GM18519 (cell line): ENCODE results near the gene PASK.

Experiments
- ATAC-seq: cut with Tn5 transposase; IDR thresholded peaks from one replicate; pipeline ENCODE4 v1.9.1; 2021; ENCODE audit warnings: mild to moderate bottlenecking, moderate library complexity; ENCODE audit not compliant: unreplicated experiment, low FRiP score

The PASK gene

GRCh38 chr2:241130316-241130715 is 19.0 kb downstream of the PASK start:
- no peak for ATAC-seq

GRCh38 chr2:241129086-241129871 is 20.0 kb downstream of the PASK start:
- no peak for ATAC-seq

DNA sequence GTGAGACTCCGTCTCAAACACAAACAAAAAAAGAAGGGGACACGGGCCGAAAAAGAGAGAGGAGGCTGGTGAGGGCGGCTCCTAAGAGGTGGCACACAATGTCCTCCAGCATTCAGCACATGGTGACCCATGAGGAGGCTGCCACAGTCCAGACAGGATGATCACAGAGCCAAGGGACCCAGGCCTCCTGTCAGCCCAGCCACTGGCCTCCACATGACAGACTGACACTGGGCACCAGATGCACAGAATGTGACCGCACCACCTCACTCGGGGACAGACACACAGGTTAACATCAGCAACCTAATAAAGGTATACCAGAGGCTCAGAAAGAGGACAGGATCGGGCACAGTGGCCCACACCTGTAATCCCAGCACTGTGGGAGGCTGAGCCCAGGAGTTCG is 21.0 kb downstream of the PASK start:
- no peak for ATAC-seq

- no peak for ATAC-seq
Measured at GRCh38 chr2:241126771-241127202, 22.5 kb downstream of the PASK start.

GRCh38 chr2:241126201-241126611 is 23.1 kb downstream of the PASK start:
- ATAC-seq = no peak

- ATAC-seq = no peak
Measured at GRCh38 chr2:241125626-241126025, 23.6 kb downstream of the PASK start.

DNA sequence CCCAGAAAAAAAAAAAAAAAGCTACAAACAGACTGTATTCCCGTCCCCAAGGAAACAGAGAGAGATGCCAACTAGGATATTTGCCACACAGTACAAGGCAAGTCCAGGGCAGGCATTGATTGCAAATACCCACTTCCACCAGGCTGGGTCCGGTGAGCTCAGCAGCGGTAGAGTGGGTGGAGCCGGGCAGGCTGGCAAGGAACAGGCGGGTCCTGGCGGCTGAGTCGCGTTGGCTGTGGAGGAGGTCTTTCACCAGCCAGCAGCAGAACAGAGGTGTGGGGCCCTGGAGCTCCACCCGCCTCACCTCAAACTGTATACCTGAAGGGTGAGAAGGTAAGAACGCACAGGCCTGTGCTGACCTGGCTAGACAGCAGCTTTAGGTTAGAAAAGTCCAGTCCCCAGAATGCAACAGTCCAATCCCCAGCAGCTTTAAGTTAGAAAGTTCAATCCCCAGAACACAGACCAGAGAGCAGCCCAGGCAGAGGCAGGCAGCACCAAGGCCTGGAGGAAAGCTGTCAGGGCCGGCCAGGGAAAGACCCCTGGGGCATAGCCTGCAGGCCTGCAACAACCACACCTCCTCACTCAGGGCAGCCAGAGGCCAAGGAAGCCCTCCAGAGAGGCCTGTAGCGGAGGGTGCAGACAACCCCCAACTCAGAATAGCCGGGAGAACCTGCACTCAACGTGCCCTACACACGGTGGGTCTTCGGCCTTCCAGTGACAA is 25.3 kb downstream of the PASK start:
- no peak for ATAC-seq

DNA sequence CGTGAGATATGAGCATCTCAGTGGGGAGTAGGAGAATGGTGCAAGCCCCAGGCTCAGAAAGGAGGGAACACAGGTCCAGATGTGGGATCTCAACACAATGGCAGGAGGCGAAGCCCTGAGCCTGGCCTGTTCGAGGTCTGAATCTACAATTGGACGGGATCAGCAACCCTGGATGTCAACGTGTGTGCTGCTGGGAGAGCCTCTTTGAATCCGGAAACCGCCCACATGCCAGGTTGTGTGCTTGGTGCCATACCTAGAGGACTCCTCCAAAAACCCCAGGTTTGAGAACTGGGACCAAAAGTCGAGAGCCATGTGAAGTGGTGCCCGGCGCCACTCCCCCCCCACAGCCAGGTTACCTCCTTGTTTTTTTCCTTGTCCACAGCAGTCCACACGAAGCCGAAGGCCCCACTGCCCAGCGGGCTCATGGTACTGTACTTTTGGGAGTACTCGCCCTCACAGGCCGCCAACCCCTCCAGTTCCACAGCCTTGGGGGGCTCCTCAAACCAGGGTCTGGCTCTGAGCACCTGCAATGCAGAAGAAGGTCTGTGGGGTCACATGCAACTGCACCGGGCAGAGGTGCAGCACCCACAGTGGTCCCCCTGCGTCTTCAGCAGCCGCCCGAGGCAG is 26.8 kb downstream of the PASK start:
- ATAC-seq = no peak

GRCh38 chr2:241121008-241121407 is 28.3 kb downstream of the PASK start:
- ATAC-seq = no peak

DNA sequence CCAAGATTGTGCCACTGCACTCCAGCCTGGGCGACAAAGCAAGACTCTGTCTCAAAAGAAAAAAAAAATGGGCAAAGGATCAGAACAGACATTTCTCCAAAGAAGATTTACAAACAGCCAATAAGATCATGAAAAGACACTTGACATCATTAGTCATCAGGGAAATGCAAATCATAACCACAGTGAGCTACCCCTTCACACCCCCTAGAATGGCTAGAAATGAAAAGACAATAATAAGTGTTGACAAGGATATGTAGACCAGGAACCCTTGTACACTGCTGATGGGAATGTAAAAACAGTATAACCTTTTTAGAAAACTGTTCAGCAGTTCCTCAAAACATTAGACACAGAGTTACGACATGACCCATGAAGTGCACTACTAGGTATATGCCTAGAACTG is 28.8 kb downstream of the PASK start:
- ATAC-seq = no peak

DNA sequence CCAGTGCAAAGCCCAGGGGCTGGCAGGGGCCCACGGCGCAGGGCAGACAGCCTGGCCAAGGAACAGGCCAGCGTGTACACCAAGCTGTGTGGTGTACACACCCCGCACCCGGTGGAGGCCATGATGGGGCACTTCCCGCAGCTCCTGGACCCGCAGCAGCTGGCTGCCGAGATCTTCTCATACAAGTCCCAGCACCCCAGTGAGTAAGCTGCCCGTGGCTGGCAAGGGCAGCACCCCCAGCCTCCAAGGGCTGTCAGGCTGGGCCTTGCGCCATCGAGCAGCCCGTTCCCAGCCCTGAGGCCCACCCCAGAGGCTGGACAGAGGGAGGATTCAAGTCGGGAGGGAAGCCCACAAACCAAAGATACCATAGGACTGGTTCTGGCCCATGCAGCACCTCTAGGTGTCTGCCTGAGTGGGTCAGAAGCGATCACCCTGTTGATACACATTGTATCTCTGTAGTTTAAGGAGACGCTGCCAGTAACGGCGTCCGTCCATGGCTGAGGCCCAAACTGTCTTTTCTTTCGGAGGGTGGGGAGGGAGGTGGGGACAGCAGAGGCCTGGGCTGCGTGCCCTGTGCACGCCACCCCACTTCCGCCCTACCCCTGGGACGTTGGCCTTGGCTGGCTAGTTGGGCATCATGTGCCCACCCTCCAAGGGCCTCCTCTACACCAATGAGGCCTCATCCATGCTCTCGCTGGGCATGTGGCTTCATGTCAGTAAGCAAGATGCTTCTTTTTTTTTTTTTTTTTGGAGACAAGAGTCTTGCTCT is 30.4 kb downstream of the PASK start:
- ATAC-seq = no peak

DNA sequence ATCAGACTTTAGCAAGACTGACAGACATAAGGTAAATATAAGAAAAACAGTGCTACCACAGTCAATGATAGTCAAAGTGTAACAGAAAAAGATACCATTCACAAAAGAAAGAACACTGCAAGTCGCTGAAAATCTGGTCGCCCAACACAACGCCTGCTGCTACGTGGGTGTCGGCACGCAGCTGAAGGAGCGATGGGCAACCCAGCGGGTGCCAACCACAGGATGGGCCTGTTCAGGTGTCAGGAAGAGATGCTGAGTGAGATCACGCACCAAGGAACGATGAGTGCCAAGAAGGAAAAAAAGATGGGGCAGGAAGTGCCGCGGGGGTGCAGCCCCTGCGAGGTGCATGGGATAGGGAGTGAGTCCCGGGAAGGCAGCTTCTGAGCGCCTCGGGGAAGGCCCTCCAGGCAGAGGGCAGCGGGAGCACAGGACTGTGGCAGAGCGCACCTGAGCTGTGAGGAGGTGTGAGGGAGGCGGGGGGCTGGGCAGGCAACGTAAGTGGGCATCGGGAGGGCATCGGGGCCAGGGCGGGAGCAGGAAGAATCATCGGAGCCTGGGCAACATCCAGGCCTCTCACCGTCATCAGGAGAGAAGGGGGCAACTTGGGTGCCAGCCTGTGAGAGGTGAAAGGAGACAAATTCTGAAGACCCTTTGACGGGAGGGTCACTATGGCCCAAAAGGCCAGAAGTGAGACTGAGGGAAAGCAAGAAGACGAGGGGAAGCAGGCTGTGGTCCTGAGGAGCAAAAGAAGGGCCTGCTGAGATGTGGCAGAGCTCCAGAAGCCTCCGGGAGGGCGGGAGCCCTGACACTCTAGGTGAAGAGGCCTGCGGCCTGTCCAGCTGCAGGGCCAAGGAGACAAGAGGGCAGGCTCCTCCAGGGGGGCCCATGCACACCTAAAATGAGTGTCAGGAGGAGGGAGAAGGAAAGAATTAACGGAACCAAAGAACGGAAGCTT is 32.4 kb downstream of the PASK start:
- no peak for ATAC-seq

GRCh38 chr2:241115361-241115760 is 33.9 kb downstream of the PASK start:
- no peak for ATAC-seq

DNA sequence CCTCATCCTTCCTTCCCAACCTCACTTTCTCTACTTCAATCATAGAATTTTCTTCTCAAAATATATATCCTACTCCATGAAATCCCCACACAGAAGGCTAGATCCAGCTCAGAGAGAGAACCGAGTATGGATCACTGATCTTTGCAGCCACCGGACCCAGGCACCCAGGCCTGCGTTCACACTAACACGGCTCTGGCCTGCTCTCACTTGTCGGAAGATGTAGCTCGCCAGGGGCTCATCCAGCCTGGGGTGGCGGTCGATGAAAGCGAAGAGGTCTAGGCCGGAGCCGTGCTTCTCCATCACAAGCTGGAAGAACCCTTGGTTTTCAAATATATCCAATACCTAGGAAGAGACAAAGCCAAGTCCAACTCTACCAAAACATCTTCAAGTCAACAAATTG is 34.4 kb downstream of the PASK start:
- no peak for ATAC-seq

- ATAC-seq = no peak
Measured at GRCh38 chr2:241112592-241112991, 36.7 kb downstream of the PASK start.

DNA sequence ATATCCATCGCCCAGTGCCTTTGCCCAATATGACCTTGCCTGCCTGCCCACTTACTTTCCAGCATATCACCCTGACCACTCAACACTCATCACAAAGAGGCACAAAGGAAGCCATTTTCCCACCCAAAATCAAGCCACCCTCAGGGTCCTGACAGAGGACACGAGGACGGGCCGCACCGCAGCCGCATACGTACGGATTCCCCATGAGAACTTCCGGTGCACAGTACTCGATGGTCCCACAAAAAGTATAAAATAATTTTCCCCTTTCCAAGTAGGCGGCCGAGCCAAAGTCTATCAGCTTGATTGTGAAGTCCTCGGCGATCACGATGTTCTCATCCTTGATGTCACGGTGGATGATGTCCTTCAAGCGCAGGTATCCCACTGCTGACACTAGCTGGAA is 37.2 kb downstream of the PASK start:
- ATAC-seq = no peak

GRCh38 chr2:241111440-241111805 is 37.8 kb downstream of the PASK start:
- ATAC-seq = no peak

DNA sequence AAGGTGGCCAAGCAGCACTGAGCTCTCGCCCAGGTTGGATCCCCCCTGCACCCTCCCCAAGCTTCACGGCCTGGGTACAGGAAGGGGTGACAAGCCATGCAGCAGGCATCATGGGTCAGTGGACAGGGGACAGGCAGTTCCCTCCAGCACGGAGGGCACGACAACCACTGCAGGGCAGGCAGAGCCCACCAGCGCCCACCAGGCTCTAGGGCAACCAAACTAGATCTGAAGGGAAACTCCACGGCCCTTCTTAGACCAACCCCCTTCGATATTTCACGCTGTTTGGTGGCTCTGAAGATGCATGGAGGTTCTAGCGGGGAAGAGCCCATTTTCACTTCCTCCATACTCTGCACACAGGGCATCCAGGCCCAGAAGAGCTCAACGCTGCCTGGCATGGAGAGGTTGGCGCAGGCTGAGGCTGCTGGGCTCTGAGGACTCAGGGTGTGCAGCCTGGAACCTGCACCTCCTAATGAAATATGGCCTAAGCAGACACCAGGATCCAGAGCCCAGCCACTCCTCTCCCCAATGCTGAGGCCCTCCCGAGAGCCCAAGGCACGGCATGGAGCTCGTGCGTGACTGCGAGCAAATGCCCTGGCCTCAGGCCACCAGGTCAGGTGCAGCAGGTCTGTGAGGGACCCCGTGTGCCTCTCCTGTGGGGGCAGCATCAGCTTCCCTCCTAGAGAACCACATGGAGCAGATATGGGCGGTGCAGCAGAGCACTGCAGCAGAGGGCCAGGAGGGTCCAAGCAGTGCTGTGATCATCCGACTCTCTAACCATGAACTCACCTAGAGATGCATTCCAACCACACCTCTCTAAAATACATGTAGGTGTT is 38.4 kb downstream of the PASK start:
- no peak for ATAC-seq

- ATAC-seq = no peak
Measured at GRCh38 chr2:241110089-241110606, 39.1 kb downstream of the PASK start.
